Activated T-helper 1 cell treated with anti-CD3 and anti-CD28 coated beads, Interleukin-12 subunit alpha, Interleukin-12 subunit beta, Interleukin-2, Interleukin-4 antibody, amounts not matched to agents 30 ng/mL and 10 ng/mL and 1 ng/mL, durations not matched to agents 14 hours and 24 hours and 36 hours (primary cell): Measurements from ENCODE around the gene C3AR1. TPM values are rescaled to one million over a fixed set of nuclear protein-coding genes. Genes with fewer than 3 reads are reported as not detected.
"Not testable (repeated sequence)": the region's sequence is repeated elsewhere in the genome, so short reads cannot be mapped to it uniquely, and the experiment has no call there.

Source experiments
- DNase-seq: peaks from one replicate; pipeline ENCODE4 v3.0.0; 2021; ENCODE audit warnings: low spot score
- H3K27ac Mint-ChIP-seq: one replicate; pipeline ENCODE4 v1.8.0; 2021; ENCODE audit warnings: mild to moderate bottlenecking, mixed read lengths
- H3K27me3 Mint-ChIP-seq: one replicate; pipeline ENCODE4 v1.8.0; 2022; ENCODE audit warnings: mild to moderate bottlenecking, moderate library complexity, mixed read lengths; ENCODE audit not compliant: insufficient read depth
- H3K36me3 Mint-ChIP-seq: one replicate; pipeline ENCODE4 v1.8.0; 2021; ENCODE audit warnings: low read depth, mixed read lengths
- H3K4me1 Mint-ChIP-seq: one replicate; pipeline ENCODE4 v1.8.0; 2021; ENCODE audit warnings: low read depth, mixed read lengths
- H3K4me3 Mint-ChIP-seq: one replicate; pipeline ENCODE4 v1.8.0; 2021; ENCODE audit warnings: mild to moderate bottlenecking, moderate library complexity, mixed read lengths
- H3K9me3 Mint-ChIP-seq: one replicate; pipeline ENCODE4 v1.8.0; 2021; ENCODE audit warnings: mixed read lengths
- intact Hi-C: fragments of 100-400 bp; cut with micrococcal nuclease; formaldehyde crosslinking; loops from one replicate; pipeline ENCODE4 v1.15.1; 2024
- total RNA-seq: library from RNA; stranded (reverse); gene quantifications from 2 replicates; pipeline ENCODE4 v1.2.3, GENCODE V29; 2022

The C3AR1 gene
- total RNA-seq, 1 donor from 2014 or later, result 0.60 TPM

GRCh38 chr12:8033153-8034044 is 32.8 kb downstream of the C3AR1 start:
- Mint-ChIP-seq H3K36me3 (peaks cover 10% of the 10 kb centered on the region), H3K27ac (peak overlapping the region; percentile 68), H3K9me3 (no peaks in the 10 kb centered on the region), H3K27me3 (no peaks in the 10 kb centered on the region), H3K4me3 (peak overlapping the region; percentile 90), H3K4me1 (peaks cover 60% of the 10 kb centered on the region)
- intact Hi-C loops, result no loop called here
- DNase-seq, result peak; percentile 29

GRCh38 chr12:8032242-8033152 is 33.7 kb downstream of the C3AR1 start, which contains the start of gene FOXJ2:
Gene FOXJ2, plus strand, starts transcription at chr12:8032716. Its CDS starts 7,117 bp downstream, at chr12:8039833.
- peak; percentile 72 for DNase-seq
- peak within 1 kb of the TSS; percentile 85 for H3K27ac Mint-ChIP-seq
- no peaks in the 10 kb centered on the region for H3K9me3 Mint-ChIP-seq
- intact Hi-C loops, result loop anchor here (1.0 kb wide), 2 partner anchors 50 to 355 kb away; partner anchors contain the start of gene NECAP1
- peaks cover 7% of the 10 kb centered on the region for H3K36me3 Mint-ChIP-seq
- H3K4me1 Mint-ChIP-seq, result peaks cover 56% of the 10 kb centered on the region
- H3K4me3 Mint-ChIP-seq, result peak within 1 kb of the TSS; percentile 90
- H3K27me3 Mint-ChIP-seq, result no peaks in the 10 kb centered on the region

- Mint-ChIP-seq H3K27me3 (no peaks in the 10 kb centered on the region), H3K4me1 (peaks cover 53% of the 10 kb centered on the region), H3K4me3 (peak overlapping the region; percentile 86), H3K9me3 (no peaks in the 10 kb centered on the region), H3K27ac (peak overlapping the region; percentile 85), H3K36me3 (peaks cover 3% of the 10 kb centered on the region)
- intact Hi-C loops, result loop anchor here (1.0 kb wide), 2 partner anchors 50 to 355 kb away; partner anchors contain the start of gene NECAP1
- DNase-seq, result no peak
These were observed 34.3 kb downstream of the C3AR1 start for GRCh38 chr12:8031872-8032241.

GRCh38 chr12:8031017-8031416 is 35.1 kb downstream of the C3AR1 start:
- H3K9me3 Mint-ChIP-seq, H3K27ac Mint-ChIP-seq, DNase-seq, intact Hi-C loops, H3K27me3 Mint-ChIP-seq, H3K36me3 Mint-ChIP-seq: not testable (repeated sequence)
- H3K4me3 Mint-ChIP-seq, result peak overlapping the region; percentile 86
- peaks cover 53% of the 10 kb centered on the region for H3K4me1 Mint-ChIP-seq

- Mint-ChIP-seq H3K27ac (no peak overlapping the region), H3K4me3 (no peak overlapping the region), H3K36me3 (peaks cover 5% of the 10 kb centered on the region), H3K4me1 (peaks cover 47% of the 10 kb centered on the region), H3K9me3 (no peaks in the 10 kb centered on the region), H3K27me3 (no peaks in the 10 kb centered on the region)
- DNase-seq, result no peak
- intact Hi-C loops, result no loop called here
These were observed 36.0 kb downstream of the C3AR1 start for GRCh38 chr12:8030189-8030588.

- intact Hi-C loops, result no loop called here
- peaks cover 2% of the 10 kb centered on the region for H3K36me3 Mint-ChIP-seq
- DNase-seq, result no peak
- peak overlapping the region; percentile 55 for H3K27ac Mint-ChIP-seq
- H3K4me3 Mint-ChIP-seq, result no peak overlapping the region
- peaks cover 28% of the 10 kb centered on the region for H3K4me1 Mint-ChIP-seq
- H3K9me3 Mint-ChIP-seq, result no peaks in the 10 kb centered on the region
- H3K27me3 Mint-ChIP-seq, result no peaks in the 10 kb centered on the region
These were observed 37.9 kb downstream of the C3AR1 start for GRCh38 chr12:8028267-8028666.

GRCh38 chr12:8027856-8028255 is 38.3 kb downstream of the C3AR1 start:
- no peaks in the 10 kb centered on the region for H3K9me3 Mint-ChIP-seq
- no peaks in the 10 kb centered on the region for H3K27me3 Mint-ChIP-seq
- H3K4me1 Mint-ChIP-seq, result peaks cover 25% of the 10 kb centered on the region
- peak overlapping the region; percentile 99 for H3K27ac Mint-ChIP-seq
- no peak for DNase-seq
- H3K4me3 Mint-ChIP-seq, result peak overlapping the region; percentile 93
- intact Hi-C loops, result no loop called here
- peaks cover 2% of the 10 kb centered on the region for H3K36me3 Mint-ChIP-seq

GRCh38 chr12:8026291-8026900 is 39.8 kb downstream of the C3AR1 start:
- peaks cover 2% of the 10 kb centered on the region for H3K36me3 Mint-ChIP-seq
- peak overlapping the region; percentile 99 for H3K27ac Mint-ChIP-seq
- peak; percentile 96 for DNase-seq
- no peaks in the 10 kb centered on the region for H3K27me3 Mint-ChIP-seq
- H3K9me3 Mint-ChIP-seq, result no peaks in the 10 kb centered on the region
- peak overlapping the region; percentile 93 for H3K4me3 Mint-ChIP-seq
- H3K4me1 Mint-ChIP-seq, result peaks cover 19% of the 10 kb centered on the region
- intact Hi-C loops, result loop anchor here (1.0 kb wide), 8 partner anchors 9 to 837 kb away; partner anchors contain the start of genes NECAP1 and PEX5

- no peak overlapping the region for H3K4me3 Mint-ChIP-seq
- no peak overlapping the region for H3K27ac Mint-ChIP-seq
- peaks cover 3% of the 10 kb centered on the region for H3K36me3 Mint-ChIP-seq
- peaks cover 45% of the 10 kb centered on the region for H3K27me3 Mint-ChIP-seq
- DNase-seq, result no peak
- intact Hi-C loops, result no loop called here
- no peaks in the 10 kb centered on the region for H3K9me3 Mint-ChIP-seq
- H3K4me1 Mint-ChIP-seq, result no peaks in the 10 kb centered on the region
These were observed 47.2 kb downstream of the C3AR1 start for GRCh38 chr12:8018666-8019581.

- H3K36me3 Mint-ChIP-seq, H3K9me3 Mint-ChIP-seq, DNase-seq, H3K27ac Mint-ChIP-seq, H3K4me1 Mint-ChIP-seq, H3K4me3 Mint-ChIP-seq, intact Hi-C loops: not testable (repeated sequence)
- H3K27me3 Mint-ChIP-seq, result peaks cover 45% of the 10 kb centered on the region
These were observed 47.9 kb downstream of the C3AR1 start for GRCh38 chr12:8018213-8018612.

- intact Hi-C loops, result no loop called here
- no peaks in the 10 kb centered on the region for H3K9me3 Mint-ChIP-seq
- H3K4me3 Mint-ChIP-seq, result no peak overlapping the region
- no peak for DNase-seq
- peaks cover 3% of the 10 kb centered on the region for H3K36me3 Mint-ChIP-seq
- peaks cover 40% of the 10 kb centered on the region for H3K27me3 Mint-ChIP-seq
- no peak overlapping the region for H3K27ac Mint-ChIP-seq
- H3K4me1 Mint-ChIP-seq, result no peaks in the 10 kb centered on the region
These were observed 51.3 kb downstream of the C3AR1 start for GRCh38 chr12:8014836-8015235.
